22Rv1 (cell line): ENCODE measurements around the gene MSRB1.

Source experiments
- ZFX ChIP-seq: fragments of 450-650 bp; IDR thresholded peaks from 2 replicates; pipeline ENCODE4 v1.6.1; 2017; ENCODE audit warnings: antibody characterized with exemption, borderline replicate concordance
- TF ChIP-seq, protein P1 (sequence below): fragments of 450-650 bp; IDR thresholded peaks from 2 replicates; pipeline ENCODE4 v1.5.1; 2017; ENCODE audit warnings: mild to moderate bottlenecking

DNA sequence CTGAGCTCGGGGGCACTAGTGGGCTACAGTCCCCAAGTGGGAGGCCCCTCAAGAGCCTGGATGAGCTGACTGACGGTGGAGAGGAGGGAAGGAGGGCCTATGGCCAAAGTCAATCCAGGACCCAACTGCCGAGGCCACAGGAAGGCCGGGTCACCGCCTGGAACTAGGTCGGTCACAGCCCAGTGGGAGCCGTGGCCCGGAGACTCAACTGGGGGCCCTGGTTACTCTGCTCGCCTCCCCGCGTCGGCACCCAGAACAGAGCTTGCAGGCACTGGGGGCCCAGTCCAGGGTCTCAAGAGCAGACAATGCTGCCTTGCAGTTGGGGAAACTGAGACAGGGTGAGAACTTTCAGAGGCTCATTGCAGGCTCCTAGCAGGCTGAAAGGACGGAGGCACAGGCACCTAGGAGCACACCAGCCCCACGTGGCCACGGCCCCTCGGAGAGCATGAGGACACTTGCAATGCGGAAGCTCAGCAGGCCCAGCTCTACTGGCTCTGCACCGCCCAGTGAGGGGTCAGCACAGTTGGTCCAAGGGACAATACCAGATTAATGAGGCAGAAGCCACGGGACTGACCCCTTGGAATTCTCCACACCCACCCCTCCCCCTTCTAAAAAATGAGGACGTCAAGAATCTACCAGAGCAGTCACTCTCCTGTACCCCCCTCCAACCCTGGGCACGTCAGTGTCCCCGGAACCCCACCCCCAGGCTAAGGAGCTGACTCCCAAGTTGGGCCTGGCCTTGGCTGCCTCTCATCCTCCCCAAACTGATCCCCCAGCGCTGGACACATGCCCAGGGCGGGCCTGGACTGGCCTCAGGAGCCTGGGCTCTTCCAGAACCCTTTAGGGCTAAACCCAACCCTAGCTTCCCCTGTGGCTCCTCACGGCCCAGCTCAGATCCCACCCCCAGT is 27.0 kb downstream of the MSRB1 start:
- TF ChIP-seq, protein P1, sequence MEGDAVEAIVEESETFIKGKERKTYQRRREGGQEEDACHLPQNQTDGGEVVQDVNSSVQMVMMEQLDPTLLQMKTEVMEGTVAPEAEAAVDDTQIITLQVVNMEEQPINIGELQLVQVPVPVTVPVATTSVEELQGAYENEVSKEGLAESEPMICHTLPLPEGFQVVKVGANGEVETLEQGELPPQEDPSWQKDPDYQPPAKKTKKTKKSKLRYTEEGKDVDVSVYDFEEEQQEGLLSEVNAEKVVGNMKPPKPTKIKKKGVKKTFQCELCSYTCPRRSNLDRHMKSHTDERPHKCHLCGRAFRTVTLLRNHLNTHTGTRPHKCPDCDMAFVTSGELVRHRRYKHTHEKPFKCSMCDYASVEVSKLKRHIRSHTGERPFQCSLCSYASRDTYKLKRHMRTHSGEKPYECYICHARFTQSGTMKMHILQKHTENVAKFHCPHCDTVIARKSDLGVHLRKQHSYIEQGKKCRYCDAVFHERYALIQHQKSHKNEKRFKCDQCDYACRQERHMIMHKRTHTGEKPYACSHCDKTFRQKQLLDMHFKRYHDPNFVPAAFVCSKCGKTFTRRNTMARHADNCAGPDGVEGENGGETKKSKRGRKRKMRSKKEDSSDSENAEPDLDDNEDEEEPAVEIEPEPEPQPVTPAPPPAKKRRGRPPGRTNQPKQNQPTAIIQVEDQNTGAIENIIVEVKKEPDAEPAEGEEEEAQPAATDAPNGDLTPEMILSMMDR: no peak
- no peak for TF ChIP-seq ZFX
